Stomach (tissue), 4 donors: ENCODE measurements around the gene RNF128.

Experiments used
- POLR2AphosphoS5 ChIP-seq, 3 donors: sonication (generic); formaldehyde crosslinking; IDR thresholded peaks; one replicate each; pipeline ENCODE4 v1.6.1; 2016; ENCODE audit warnings: antibody characterized with exemption in 3 of 3
- TF ChIP-seq, protein P1 (sequence below), 7 experiments: fragments of 450-650 bp in 4 of 7; fragments of 200-600 bp in 3 of 7; sonication (generic) in 3 of 7; IDR thresholded peaks; one replicate each; pipeline ENCODE4 v1.5.1; 2016 to 2019; ENCODE audit warnings: antibody characterized with exemption in 7 of 7, control low read depth in 2 of 7, mild to moderate bottlenecking in 1 of 7

DNA sequence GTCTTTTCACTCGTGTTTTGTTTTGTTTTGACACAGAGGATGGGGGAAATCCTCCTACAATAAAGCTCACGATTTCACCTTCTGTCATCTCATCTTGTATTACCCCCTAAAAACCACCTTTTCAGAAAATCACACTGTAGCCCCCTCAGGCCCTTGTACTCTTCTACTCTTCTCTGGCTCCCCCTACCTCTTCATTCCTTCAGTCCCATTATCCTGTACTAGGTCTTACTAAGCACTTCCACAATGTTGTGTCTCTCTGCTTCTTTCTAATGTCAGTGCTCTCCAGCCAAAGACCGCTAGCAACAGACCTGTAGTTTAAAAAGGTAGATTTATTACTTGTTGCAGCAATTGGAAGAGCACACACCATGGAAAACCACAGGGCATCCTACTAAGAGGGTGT, 30.0 kb upstream of the RNF128 start:
- TF ChIP-seq, protein P1, sequence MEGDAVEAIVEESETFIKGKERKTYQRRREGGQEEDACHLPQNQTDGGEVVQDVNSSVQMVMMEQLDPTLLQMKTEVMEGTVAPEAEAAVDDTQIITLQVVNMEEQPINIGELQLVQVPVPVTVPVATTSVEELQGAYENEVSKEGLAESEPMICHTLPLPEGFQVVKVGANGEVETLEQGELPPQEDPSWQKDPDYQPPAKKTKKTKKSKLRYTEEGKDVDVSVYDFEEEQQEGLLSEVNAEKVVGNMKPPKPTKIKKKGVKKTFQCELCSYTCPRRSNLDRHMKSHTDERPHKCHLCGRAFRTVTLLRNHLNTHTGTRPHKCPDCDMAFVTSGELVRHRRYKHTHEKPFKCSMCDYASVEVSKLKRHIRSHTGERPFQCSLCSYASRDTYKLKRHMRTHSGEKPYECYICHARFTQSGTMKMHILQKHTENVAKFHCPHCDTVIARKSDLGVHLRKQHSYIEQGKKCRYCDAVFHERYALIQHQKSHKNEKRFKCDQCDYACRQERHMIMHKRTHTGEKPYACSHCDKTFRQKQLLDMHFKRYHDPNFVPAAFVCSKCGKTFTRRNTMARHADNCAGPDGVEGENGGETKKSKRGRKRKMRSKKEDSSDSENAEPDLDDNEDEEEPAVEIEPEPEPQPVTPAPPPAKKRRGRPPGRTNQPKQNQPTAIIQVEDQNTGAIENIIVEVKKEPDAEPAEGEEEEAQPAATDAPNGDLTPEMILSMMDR (IDR thresholded peaks at IDR 0.05): no peak
- TF ChIP-seq POLR2AphosphoS5 (IDR thresholded peaks at IDR 0.05): no peak
